22Rv1 (cell line): ENCODE results near the gene LRRC63.

Experiments
- CTCF ChIP-seq: fragments of 450-650 bp; IDR thresholded peaks from 2 replicates; pipeline ENCODE4 v1.5.1; 2017; ENCODE audit warnings: mild to moderate bottlenecking
- ZFX ChIP-seq: fragments of 450-650 bp; IDR thresholded peaks from 2 replicates; pipeline ENCODE4 v1.6.1; 2017; ENCODE audit warnings: antibody characterized with exemption, borderline replicate concordance

GRCh38 chr13:46310066-46310465, 98.3 kb downstream of the LRRC63 start:
- TF ChIP-seq CTCF (no peak), ZFX (no peak)
